ENCODE data around the gene LRRC28. TPM values are rescaled to one million over a fixed set of nuclear protein-coding genes. Genes with fewer than 3 reads are reported as not detected.
A peak's percentile ranks its signal among the peaks of the same experiment; 100 is the strongest.

Gene LRRC28
- polyA plus RNA-seq, 1 donor from 2014 or later, result 20.4 TPM

- no peaks in the 10 kb centered on the region for H3K36me3 ChIP-seq (ENCODE audit: insufficient read depth, low read length)
- no peaks in the 10 kb centered on the region for H3K9me3 ChIP-seq (ENCODE audit: low read length)
- H3K79me2 ChIP-seq (replicated peaks; ENCODE audit: insufficient read depth, low read length), result no peaks in the 10 kb centered on the region
- H3K9ac ChIP-seq (ENCODE audit: low read length), result no peak overlapping the region
- no peaks in the 10 kb centered on the region for H3K9me2 ChIP-seq (ENCODE audit: insufficient read depth, low read length)
- TF ChIP-seq TAF1 (IDR thresholded peaks at IDR 0.05; ENCODE audit: low read depth) (no peak), POLR2AphosphoS5 (IDR thresholded peaks at IDR 0.05) (peak; percentile 49), EP300 (conservative IDR thresholded peaks at IDR 0.05; ENCODE audit: poor library complexity, severe bottlenecking) (no peak), EZH2 (IDR thresholded peaks at IDR 0.05; ENCODE audit: borderline replicate concordance, insufficient read depth, low read length, poor library complexity, severe bottlenecking) (no peak), SMC3 (conservative IDR thresholded peaks at IDR 0.05; ENCODE audit: poor library complexity) (no peak)
- H3K27ac ChIP-seq (ENCODE audit: low read length), result no peak overlapping the region
- no peaks in the 10 kb centered on the region for H3F3A ChIP-seq (ENCODE audit: insufficient read depth, low read length, poor library complexity, severe bottlenecking)
- H3K4me3 ChIP-seq (ENCODE audit: low read length), result no peak overlapping the region
- no peaks in the 10 kb centered on the region for H4K20me1 ChIP-seq (ENCODE audit: insufficient read depth)
- H3K4me2 ChIP-seq (ENCODE audit: low read length), result no peak overlapping the region
- H3K27me3 ChIP-seq (ENCODE audit: insufficient read depth, low read depth, low read length), result no peaks in the 10 kb centered on the region
- no peak overlapping the region for H2AFZ ChIP-seq (ENCODE audit: low read depth, low read length)
Observed at GRCh38 chr15:99365242-99365641, 114.0 kb downstream of the LRRC28 start.

- no peak overlapping the region for H3K4me2 ChIP-seq (ENCODE audit: low read length)
- H3K27ac ChIP-seq (ENCODE audit: low read length), result no peak overlapping the region
- no peak overlapping the region for H3K4me3 ChIP-seq (ENCODE audit: low read length)
- H3K27me3 ChIP-seq (ENCODE audit: insufficient read depth, low read depth, low read length), result no peaks in the 10 kb centered on the region
- H3K36me3 ChIP-seq (ENCODE audit: insufficient read depth, low read length), result no peaks in the 10 kb centered on the region
- no peak overlapping the region for H3K9ac ChIP-seq (ENCODE audit: low read length)
- H2AFZ ChIP-seq (ENCODE audit: low read depth, low read length), result no peak overlapping the region
- no peaks in the 10 kb centered on the region for H3F3A ChIP-seq (ENCODE audit: insufficient read depth, low read length, poor library complexity, severe bottlenecking)
- H3K9me2 ChIP-seq (ENCODE audit: insufficient read depth, low read length), result no peaks in the 10 kb centered on the region
- no peak for TF ChIP-seq POLR2AphosphoS5 (IDR thresholded peaks at IDR 0.05)
- no peak for TF ChIP-seq SMC3 (conservative IDR thresholded peaks at IDR 0.05; ENCODE audit: poor library complexity)
- no peak for TF ChIP-seq EP300 (conservative IDR thresholded peaks at IDR 0.05; ENCODE audit: poor library complexity, severe bottlenecking)
- no peak for TF ChIP-seq TAF1 (IDR thresholded peaks at IDR 0.05; ENCODE audit: low read depth)
- TF ChIP-seq MXI1 (conservative IDR thresholded peaks at IDR 0.05; ENCODE audit: poor library complexity, severe bottlenecking), result no peak
- no peak for TF ChIP-seq CTCF (IDR thresholded peaks at IDR 0.05; ENCODE audit: poor library complexity, severe bottlenecking)
- no peak for TF ChIP-seq RAD21 (conservative IDR thresholded peaks at IDR 0.05)
- no peak for TF ChIP-seq EZH2 (IDR thresholded peaks at IDR 0.05; ENCODE audit: borderline replicate concordance, insufficient read depth, low read length, poor library complexity, severe bottlenecking)
- no peak for TF ChIP-seq REST (IDR thresholded peaks at IDR 0.05; ENCODE audit: borderline replicate concordance)
- H3K9me3 ChIP-seq (ENCODE audit: low read length), result no peaks in the 10 kb centered on the region
- H4K20me1 ChIP-seq (ENCODE audit: insufficient read depth), result no peaks in the 10 kb centered on the region
- no peaks in the 10 kb centered on the region for H3K79me2 ChIP-seq (replicated peaks; ENCODE audit: insufficient read depth, low read length)
Observed at GRCh38 chr15:99366013-99366412, 114.7 kb downstream of the LRRC28 start.

All from neural cell (in vitro differentiated cells).